GM19324 (cell line): ENCODE results near the gene HGS.
"Not testable (repeated sequence)": the region's sequence is repeated elsewhere in the genome, so short reads cannot be mapped to it uniquely, and the experiment has no call there.

Experiments used
- ATAC-seq: cut with Tn5 transposase; IDR thresholded peaks from one replicate; pipeline ENCODE4 v1.9.1; 2021; ENCODE audit warnings: mild to moderate bottlenecking, moderate library complexity; ENCODE audit not compliant: unreplicated experiment, low FRiP score

HGS gene

GRCh38 chr17:81655378-81656117, 28.3 kb upstream of the HGS start:
- ATAC-seq: no peak

- ATAC-seq: no peak
Measured at GRCh38 chr17:81656118-81656743, 27.6 kb upstream of the HGS start, which contains the start of gene PDE6G. Gene PDE6G (minus strand): TSS chr17:81656542. CDS start chr17:81653305, 3,237 bp downstream.

GRCh38 chr17:81656835-81657234, 27.0 kb upstream of the HGS start:
- ATAC-seq: no peak

GRCh38 chr17:81659038-81659437, 24.8 kb upstream of the HGS start:
- ATAC-seq: no peak

GRCh38 chr17:81660441-81660840, 23.4 kb upstream of the HGS start:
- ATAC-seq: no peak

- ATAC-seq: no peak
Measured at GRCh38 chr17:81662002-81662401, 21.8 kb upstream of the HGS start.

GRCh38 chr17:81664051-81664470, 19.8 kb upstream of the HGS start:
- no peak for ATAC-seq

- ATAC-seq: no peak
Measured at GRCh38 chr17:81665205-81666091, 18.4 kb upstream of the HGS start.

- peak; percentile 12 for ATAC-seq
Measured at GRCh38 chr17:81666092-81666341, 17.8 kb upstream of the HGS start.

- ATAC-seq: peak; percentile 93
Measured at GRCh38 chr17:81666342-81667191, 17.2 kb upstream of the HGS start, which contains the start of the genes CCDC137 and OXLD1. Gene CCDC137 (plus strand): TSS chr17:81666737. CDS start chr17:81666767, 30 bp downstream. Gene OXLD1 (minus strand): TSS chr17:81666605. CDS start chr17:81666577, 28 bp downstream.

- no peak for ATAC-seq
Measured at GRCh38 chr17:81667754-81668153, 16.1 kb upstream of the HGS start.

- no peak for ATAC-seq
Measured at GRCh38 chr17:81672504-81672903, 11.3 kb upstream of the HGS start.

GRCh38 chr17:81672954-81673353, 10.9 kb upstream of the HGS start:
- ATAC-seq: no peak

- no peak for ATAC-seq
Measured at GRCh38 chr17:81673561-81674258, 10.1 kb upstream of the HGS start.

GRCh38 chr17:81675515-81676221, 8.1 kb upstream of the HGS start:
- not testable (repeated sequence) for ATAC-seq

GRCh38 chr17:81676906-81677305, 6.9 kb upstream of the HGS start:
- ATAC-seq: no peak

GRCh38 chr17:81680150-81680549, 3.7 kb upstream of the HGS start:
- no peak for ATAC-seq

- no peak for ATAC-seq
Measured at GRCh38 chr17:81681672-81682071, 2.1 kb upstream of the HGS start.

- ATAC-seq: no peak
Measured at GRCh38 chr17:81682565-81683207, 1.1 kb upstream of the HGS start.
